Measurements from ENCODE around the gene ADCY6.
"Not testable (repeated sequence)": the region's sequence is repeated elsewhere in the genome, so short reads cannot be mapped to it uniquely, and the experiment has no call there.

ADCY6 gene

GRCh38 chr12:48750769-48751356 lies 38.0 kb downstream of the ADCY6 start:
- no peak for DNase-seq (ENCODE audit: low read depth in 2 of 2)

GRCh38 chr12:48750215-48750614 lies 38.7 kb downstream of the ADCY6 start:
- no peak for DNase-seq (ENCODE audit: low read depth in 2 of 2)

GRCh38 chr12:48744251-48745008 lies 44.5 kb downstream of the ADCY6 start:
- no peak for DNase-seq (ENCODE audit: low read depth in 2 of 2)

- no peak for DNase-seq (ENCODE audit: low read depth in 2 of 2)
Measured at GRCh38 chr12:48739618-48740269, 49.1 kb downstream of the ADCY6 start.

GRCh38 chr12:48736456-48736855 lies 52.4 kb downstream of the ADCY6 start:
- DNase-seq (ENCODE audit: low read depth in 2 of 2): no peak

GRCh38 chr12:48728807-48729206 lies 60.1 kb downstream of the ADCY6 start:
- no peak for DNase-seq (ENCODE audit: low read depth in 2 of 2)

- not testable (repeated sequence) for DNase-seq (ENCODE audit: low read depth in 2 of 2)
Measured at GRCh38 chr12:48720737-48721136, 68.2 kb downstream of the ADCY6 start.

- not testable (repeated sequence) for DNase-seq (ENCODE audit: low read depth in 2 of 2)
Measured at GRCh38 chr12:48720171-48720570, 68.7 kb downstream of the ADCY6 start.

- not testable (repeated sequence) for DNase-seq (ENCODE audit: low read depth in 2 of 2)
Measured at GRCh38 chr12:48719002-48719401, 69.9 kb downstream of the ADCY6 start.

GRCh38 chr12:48717252-48717695 lies 71.6 kb downstream of the ADCY6 start:
- DNase-seq (ENCODE audit: low read depth in 2 of 2): no peak

- DNase-seq (ENCODE audit: low read depth in 2 of 2): peak; percentile 99
Measured at GRCh38 chr12:48716493-48717251, 72.2 kb downstream of the ADCY6 start, which contains the start of gene CCNT1. Gene CCNT1, minus strand, starts transcription at chr12:48716707. Its CDS starts 32 bp downstream, at chr12:48716675.
